Bone marrow (tissue), 2 donors: Measurements from ENCODE around the gene GPR50.
A peak's percentile ranks its signal among the peaks of the same experiment; 100 is the strongest.

Source experiments
- DNase-seq, 2 donors: peaks; one replicate each; lab custom pipeline; 2025; lab: John Stamatoyannopoulos, UW

GPR50 gene

GRCh38 chrX:151176231-151176750 is at the start of gene GPR50:
GPR50 (plus strand) TSS chrX:151176584; CDS start chrX:151176722, 138 bp downstream.
- DNase-seq: no peak

DNA sequence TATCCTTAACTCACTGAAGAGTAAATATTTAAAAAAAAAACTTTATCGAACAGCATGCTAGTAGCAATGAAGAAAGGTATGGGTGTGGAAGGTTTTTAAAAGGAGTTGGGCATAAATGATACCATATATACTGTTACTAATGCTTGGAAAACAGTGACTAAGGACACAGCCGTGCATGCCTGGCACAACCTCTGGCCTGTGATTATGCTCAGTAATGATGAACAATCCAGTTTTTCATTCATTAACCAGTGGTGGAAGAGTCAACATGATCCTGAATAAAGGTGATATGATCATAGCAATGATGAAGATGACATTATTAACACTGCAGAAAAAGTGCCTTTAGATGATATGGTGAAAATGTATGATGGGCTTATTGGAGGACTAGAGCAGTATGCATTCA is 43.9 kb upstream of the GPR50 start:
- DNase-seq: no peak

DNA sequence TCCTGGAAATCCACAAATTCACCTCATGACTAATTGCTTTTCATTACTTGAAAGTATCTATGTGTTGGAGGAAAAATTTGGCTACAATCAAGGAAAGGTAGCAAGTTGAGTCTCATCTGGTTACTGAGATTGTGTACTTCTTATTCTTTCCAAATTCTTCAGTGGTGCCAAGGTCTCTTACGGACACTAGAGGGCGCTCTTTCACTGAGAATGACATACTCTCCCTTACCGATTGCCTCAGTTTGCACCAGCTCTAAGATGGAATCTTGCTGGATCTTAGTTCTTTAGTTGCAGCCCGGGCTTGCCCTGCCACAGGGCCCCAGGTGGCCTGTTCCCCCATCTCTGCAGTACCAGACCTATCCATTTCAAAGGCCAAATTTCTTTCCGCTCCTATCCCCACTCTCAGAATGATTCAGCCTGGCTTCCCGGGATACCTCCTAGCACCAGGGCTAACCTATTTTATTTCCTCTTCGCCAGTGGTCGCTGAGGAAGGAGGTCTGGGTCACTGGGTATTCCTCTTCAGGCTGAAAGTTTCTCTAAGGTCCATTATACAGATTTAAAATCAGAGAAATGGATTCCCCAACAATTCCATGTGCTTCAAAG is 24.6 kb upstream of the GPR50 start:
- DNase-seq: peak in 1 of 2 donors; percentile 17

DNA sequence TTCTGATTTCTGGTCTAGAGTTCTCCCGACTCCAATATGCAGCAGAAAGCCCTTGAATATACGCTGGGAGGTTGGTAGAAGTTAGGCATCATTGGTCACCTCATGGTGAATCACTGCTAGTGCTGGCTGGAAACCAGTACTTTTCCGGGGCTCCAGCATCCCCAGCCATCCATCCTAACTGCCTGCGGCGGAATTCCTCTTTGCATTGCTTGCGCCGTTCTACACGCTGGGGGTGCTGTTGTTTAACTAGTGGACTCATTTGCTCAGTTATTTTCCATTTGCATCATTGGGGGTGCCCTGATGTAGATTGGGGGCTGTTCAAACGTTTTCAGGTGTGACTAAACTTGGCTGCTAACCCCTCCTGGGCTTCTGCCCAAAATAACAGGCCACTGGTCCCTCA is 23.3 kb upstream of the GPR50 start:
- DNase-seq: no peak

GRCh38 chrX:151153667-151154066 is 22.7 kb upstream of the GPR50 start:
- no peak for DNase-seq

DNA sequence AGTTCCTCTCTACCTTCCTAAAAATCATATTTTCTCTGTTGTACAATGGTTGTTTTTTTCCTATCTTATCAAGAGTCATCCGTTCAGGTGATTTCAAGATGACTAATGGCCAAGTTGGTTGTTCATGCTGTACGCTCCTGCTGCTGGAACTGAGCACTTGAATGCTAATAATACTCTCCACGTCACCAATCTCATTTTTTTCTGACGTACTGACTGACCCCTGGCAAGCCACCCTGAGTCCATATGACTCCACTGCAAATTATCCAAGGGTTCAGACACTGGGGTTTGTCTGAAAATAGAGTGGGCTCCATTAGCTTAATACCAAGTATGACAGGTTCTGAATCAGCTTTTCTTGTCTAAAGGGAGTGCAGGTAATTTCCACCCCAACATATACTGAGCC is 21.1 kb upstream of the GPR50 start:
- DNase-seq: no peak

GRCh38 chrX:151161690-151162089 is 14.7 kb upstream of the GPR50 start:
- no peak for DNase-seq

- DNase-seq: no peak
Observed at GRCh38 chrX:151167791-151168345, 8.5 kb upstream of the GPR50 start.

DNA sequence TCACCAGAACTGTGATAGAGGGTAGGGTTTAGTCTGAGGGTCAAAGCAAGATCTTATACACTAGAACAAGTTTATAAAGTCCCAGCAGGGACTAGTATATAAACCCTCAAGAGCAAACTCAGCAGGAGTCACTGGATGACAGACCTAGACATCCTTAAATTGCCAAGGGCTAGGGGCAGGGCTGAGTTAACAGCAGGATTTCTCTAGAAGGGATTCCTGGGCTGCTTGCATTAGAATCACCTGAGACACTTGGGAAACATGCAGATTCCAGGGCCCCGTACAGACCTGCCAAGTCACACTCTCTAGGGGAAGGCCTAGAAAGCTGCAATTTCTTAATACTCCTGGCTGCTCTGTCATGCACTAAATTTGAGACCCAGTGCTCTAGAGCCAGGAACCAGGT is 6.6 kb upstream of the GPR50 start:
- DNase-seq: no peak

DNA sequence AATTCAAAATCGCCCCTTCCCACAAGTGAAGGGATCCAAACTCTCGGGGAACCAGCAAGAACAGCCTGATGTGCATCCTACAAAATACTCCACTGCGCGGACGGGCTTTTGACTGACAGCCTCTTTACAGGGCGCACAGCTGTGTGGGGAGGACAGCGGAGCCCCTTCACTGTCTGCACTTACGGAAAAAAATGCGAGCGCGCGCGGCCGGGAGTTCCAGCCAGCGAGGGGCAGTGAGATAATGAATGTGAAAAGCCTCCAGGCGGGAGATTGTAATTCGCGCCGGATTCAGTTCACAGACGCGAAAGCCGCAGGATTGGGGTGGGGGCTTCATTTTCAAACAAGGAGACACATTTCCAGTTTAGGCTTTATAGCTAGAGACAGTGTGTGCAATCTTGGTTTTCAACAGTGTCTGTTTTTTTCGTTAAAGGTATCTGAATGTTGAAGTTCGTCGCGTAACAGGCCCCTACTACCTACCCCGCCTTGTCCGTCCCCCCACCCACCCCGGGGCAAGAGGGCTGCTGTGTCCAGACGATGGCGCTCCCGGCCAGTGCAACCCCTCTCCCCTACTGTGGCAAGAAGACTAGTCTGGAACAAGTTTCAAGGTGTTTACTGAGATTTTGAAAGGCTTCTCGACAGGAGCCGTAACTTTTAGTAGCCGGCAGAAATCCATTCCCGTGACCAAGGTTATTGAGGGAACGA is 1.7 kb upstream of the GPR50 start:
- no peak for DNase-seq

- no peak for DNase-seq
Observed at GRCh38 chrX:151175283-151176062, 911 bp upstream of the GPR50 start.

DNA sequence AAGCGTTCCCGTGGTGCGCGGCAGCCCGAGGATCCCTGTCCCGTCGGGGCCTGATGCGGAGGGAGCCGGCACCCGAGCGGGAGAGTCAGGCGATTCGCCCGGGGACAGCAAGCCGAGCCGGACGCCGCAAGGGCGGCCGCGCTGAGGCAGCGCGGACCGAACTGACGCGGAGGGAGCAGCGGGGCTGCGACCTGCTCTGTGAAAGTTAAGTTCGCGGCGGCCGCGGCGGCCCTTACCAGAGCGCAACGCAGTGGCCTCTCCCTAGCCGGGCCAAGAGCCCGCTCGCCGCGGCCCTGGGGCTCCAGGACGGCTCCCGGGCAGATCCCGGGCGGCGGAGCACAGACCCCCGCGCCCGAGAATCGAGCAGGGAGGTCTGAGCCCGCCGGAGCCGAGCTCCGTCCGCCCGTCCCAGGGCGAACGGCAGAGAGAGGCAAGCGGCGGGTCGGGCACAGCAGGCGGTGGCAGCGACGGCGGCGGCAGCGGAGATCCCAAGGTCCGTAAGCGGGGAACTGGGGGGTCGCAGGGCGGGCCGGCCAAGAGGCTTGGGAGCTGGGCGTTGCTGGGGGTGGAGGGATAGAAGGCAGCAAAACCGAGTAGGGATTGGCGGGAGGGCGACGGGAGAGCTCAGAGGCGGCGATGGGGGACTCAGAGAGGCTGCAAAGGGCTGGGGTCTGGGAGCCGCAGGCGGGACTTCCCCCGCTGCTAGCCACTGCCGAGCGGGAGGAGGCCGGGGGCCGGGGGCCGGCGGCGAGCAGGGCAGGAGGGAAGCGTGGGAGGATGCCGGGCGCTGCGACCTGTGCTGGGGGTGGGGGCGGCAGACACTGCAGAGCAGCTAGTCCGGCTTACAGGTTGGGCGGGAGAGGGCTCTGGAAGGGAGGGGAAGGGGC is 1.0 kb downstream of the GPR50 start:
- no peak for DNase-seq

DNA sequence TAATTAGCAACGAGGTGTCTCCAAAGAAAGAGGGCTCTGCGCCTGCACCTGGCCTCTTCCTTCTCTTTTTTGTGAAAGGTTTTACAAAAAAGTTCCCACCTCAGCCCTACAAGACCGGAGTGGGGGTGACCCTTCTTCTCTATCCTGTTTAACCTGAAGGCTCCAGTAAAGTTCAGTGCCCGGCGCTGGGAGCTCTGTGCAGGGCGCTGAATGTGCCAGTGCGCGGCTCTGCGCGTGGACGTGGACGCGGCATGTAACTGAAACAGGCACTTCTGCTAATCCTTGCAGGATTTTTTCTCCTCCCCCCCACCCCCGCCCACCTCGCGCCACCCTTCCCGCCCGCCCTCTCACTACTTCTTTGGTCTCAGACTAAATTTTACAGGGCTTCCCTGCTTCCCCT is 2.4 kb downstream of the GPR50 start:
- no peak for DNase-seq

GRCh38 chrX:151180400-151180799 is 4.0 kb downstream of the GPR50 start:
- DNase-seq: no peak

DNA sequence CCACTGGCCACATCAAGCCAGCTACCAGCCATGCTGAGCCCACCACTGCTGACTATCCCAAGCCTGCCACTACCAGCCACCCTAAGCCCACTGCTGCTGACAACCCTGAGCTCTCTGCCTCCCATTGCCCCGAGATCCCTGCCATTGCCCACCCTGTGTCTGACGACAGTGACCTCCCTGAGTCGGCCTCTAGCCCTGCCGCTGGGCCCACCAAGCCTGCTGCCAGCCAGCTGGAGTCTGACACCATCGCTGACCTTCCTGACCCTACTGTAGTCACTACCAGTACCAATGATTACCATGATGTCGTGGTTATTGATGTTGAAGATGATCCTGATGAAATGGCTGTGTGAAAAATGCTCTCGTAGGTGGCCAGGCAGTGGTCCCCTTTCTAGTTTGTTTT is 4.7 kb downstream of the GPR50 start:
- no peak for DNase-seq

- DNase-seq: no peak
Observed at GRCh38 chrX:151183233-151183753, 6.9 kb downstream of the GPR50 start.

DNA sequence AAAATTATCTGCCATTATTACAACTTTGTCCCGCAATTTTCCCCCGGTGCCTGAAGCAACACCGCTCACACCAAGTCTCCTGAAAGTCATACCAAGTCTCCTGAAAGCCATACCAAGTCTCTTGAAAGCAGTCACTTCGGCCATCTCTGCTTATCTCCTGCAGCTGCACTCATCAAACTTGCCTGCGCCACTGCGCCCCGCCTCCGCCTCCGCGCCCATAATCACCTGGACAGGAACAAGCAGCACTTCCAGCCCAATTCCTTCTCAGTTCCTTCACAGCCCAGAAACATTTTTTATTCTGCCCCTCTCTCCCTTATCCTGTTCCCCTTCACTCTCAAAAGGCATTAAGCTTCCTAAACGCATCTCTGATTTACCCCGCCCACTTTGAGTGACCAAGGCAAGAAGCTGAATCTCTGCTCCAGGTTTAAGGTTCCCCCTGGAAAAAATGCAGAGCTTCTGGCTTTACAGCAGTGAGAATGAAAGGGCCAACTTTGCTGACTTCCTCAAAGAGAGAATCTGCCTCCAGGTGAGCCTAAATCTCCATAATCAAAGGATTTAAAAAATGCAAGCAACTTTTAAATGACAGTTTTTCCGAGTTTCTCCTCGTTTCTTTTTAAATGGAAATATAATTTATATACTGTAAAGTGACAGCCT is 7.7 kb downstream of the GPR50 start:
- DNase-seq: no peak

DNA sequence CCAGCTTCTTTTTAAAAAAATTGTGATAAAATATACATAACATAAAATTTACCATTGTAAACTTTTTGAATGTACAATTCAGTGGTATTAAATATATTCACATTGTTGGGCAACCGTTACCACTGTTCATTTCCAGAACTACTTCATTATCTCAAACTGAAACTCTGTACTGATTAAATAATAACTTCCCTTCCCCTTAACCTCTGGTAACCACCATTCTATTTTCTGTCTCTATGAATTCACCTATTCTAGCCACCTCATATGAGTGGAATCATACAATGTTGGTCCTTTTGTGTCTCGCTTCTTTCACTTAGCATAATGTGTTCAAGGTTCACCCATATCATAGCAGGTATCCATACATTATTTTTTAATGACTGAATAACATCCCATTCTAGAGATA is 8.3 kb downstream of the GPR50 start:
- DNase-seq: no peak

DNA sequence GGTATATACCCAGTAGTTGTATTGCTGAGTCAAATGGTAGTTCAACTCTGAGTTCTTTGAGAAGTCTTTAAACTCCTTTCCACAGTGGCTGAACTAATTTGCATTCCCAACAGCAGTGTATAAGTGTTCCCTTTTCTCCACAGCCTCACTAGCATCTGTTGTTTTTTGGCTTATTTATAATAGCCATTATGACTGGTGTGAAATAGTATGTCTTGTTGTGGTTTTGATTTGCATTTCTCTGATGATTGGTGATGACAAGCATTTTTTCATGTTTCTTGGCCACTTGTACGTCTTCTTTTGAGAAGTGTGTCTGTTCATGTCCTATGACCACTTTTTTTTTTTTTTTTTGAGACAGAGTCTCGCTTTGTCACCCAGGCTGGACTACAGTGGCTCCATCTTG is 30.5 kb downstream of the GPR50 start:
- no peak for DNase-seq

GRCh38 chrX:151225843-151226242 is 49.5 kb downstream of the GPR50 start:
- DNase-seq: no peak

GRCh38 chrX:151226941-151227340 is 50.6 kb downstream of the GPR50 start:
- DNase-seq: no peak
